H1 (cell line): Measurements from ENCODE around the gene BMPR1A. TPM values are rescaled to one million over a fixed set of nuclear protein-coding genes. Genes with fewer than 3 reads are reported as not detected.
A peak's percentile ranks its signal among the peaks of the same experiment; 100 is the strongest.

Experiments used
- CTCF ChIA-PET: fragments of 300-600 bp; sonication (Branson Sonifier 250); formaldehyde crosslinking; loops from one replicate; lab custom pipeline; 2021; ENCODE audit not compliant: partially characterized antibody; lab: Charles Lee
- POLR2A ChIA-PET: fragments of 300-600 bp; sonication (Branson Sonifier 250); formaldehyde crosslinking; loops from one replicate; lab custom pipeline; 2021; ENCODE audit warnings: inconsistent platforms; ENCODE audit not compliant: partially characterized antibody; lab: Charles Lee
- DNase-seq, 2 experiments: peaks; one replicate each; pipeline versions ENCODE4 v3.0.0 to v3.0.0-alpha.2; 2010 to 2022; ENCODE audit warnings: low spot score in 2 of 2, low read depth in 1 of 2, mixed read lengths in 1 of 2
- FAIRE-seq: peaks from 2 replicates; lab custom pipeline; 2011; peaks lifted over from hg19 to GRCh38; lab: Jason Lieb, UNC
- H2AFZ ChIP-seq: 2 replicates; pipeline ENCODE4 v1.8.1; 2012; ENCODE audit warnings: low read length, inconsistent platforms
- H2AK5ac ChIP-seq: 2 replicates; pipeline ENCODE4 v1.6.1; 2013; ENCODE audit warnings: low read depth, low read length
- H2BK120ac ChIP-seq: replicated peaks from 2 replicates; pipeline ENCODE3; 2013; ENCODE audit warnings: low read depth, low read length, inconsistent platforms
- H2BK12ac ChIP-seq: 2 replicates; pipeline ENCODE4 v1.6.1; 2013; ENCODE audit warnings: low read depth, low read length
- H2BK15ac ChIP-seq: 2 replicates; pipeline ENCODE4 v1.6.1; 2013; ENCODE audit warnings: low read length
- H2BK20ac ChIP-seq: 2 replicates; pipeline ENCODE4 v1.6.1; 2013; ENCODE audit warnings: low read length
- H2BK5ac ChIP-seq: 2 replicates; pipeline ENCODE4 v1.6.1; 2013; ENCODE audit warnings: low read depth, low read length
- H3K14ac ChIP-seq: 2 replicates; pipeline ENCODE4 v1.6.1; 2013; ENCODE audit warnings: inconsistent platforms; ENCODE audit not compliant: insufficient read length
- H3K18ac ChIP-seq: 2 replicates; pipeline ENCODE4 v1.6.1; 2013; ENCODE audit warnings: low read length; ENCODE audit errors: extremely low read depth
- H3K23ac ChIP-seq: 2 replicates; pipeline ENCODE4 v1.6.1; 2013; ENCODE audit warnings: inconsistent platforms; ENCODE audit not compliant: insufficient read length
- H3K23me2 ChIP-seq: 2 replicates; pipeline ENCODE4 v1.6.1; 2013; ENCODE audit warnings: low read depth, low read length
- H3K27ac ChIP-seq: 2 replicates; pipeline ENCODE4 v1.6.1; 2011; ENCODE audit warnings: low read depth, low read length, inconsistent platforms
- H3K27me3 ChIP-seq, 4 experiments: replicated peaks in 1 of 4; 1 replicate in 1 of 4; 2 replicates in 3 of 4; pipeline versions ENCODE4 v1.6.1 to v1.8.1; 2011 to 2013; ENCODE audit warnings: low read length in 3 of 4, mild to moderate bottlenecking in 3 of 4, inconsistent platforms in 2 of 4, mixed read lengths in 2 of 4, moderate library complexity in 1 of 4; ENCODE audit not compliant: control insufficient read depth in 3 of 4, insufficient read depth in 3 of 4; ENCODE audit errors: extremely low read depth in 1 of 4
- H3K36me3 ChIP-seq, 4 experiments: 2 replicates each; pipeline versions ENCODE4 v1.6.1 to v1.8.1; 2011 to 2013; ENCODE audit warnings: mild to moderate bottlenecking in 4 of 4, low read length in 3 of 4, moderate library complexity in 2 of 4, control low read depth in 1 of 4, inconsistent platforms in 1 of 4; ENCODE audit not compliant: insufficient read depth in 4 of 4, control insufficient read depth in 2 of 4
- H3K4ac ChIP-seq: replicated peaks from 2 replicates; pipeline ENCODE3; 2013; ENCODE audit warnings: low read length, low read depth, mixed read lengths, inconsistent platforms; ENCODE audit not compliant: insufficient read length
- H3K4me1 ChIP-seq, 4 experiments: replicated peaks in 1 of 4; 1 replicate in 1 of 4; 2 replicates in 3 of 4; pipeline versions ENCODE4 v1.6.1 to v1.8.1; 2011 to 2013; ENCODE audit warnings: low read length in 3 of 4, inconsistent platforms in 2 of 4, mixed read lengths in 1 of 4; ENCODE audit not compliant: insufficient read depth in 4 of 4, control insufficient read depth in 3 of 4
- H3K4me2 ChIP-seq, 2 experiments: 2 replicates each; pipeline versions ENCODE4 v1.6.1 to v1.8.1; 2011 to 2013; ENCODE audit warnings: low read depth in 2 of 2, low read length in 2 of 2, control low read depth in 1 of 2, inconsistent platforms in 1 of 2, mild to moderate bottlenecking in 1 of 2; ENCODE audit not compliant: insufficient read depth in 1 of 2
- H3K4me3 ChIP-seq, 4 experiments: fragments of 200-600, 300-600 bp in 1 of 4; sonication (generic), shearing (Covaris generic), sonication (Bioruptor Twin) in 1 of 4; 2 replicates each; pipeline versions ENCODE4 v1.5.1 to v1.8.1; 2011 to 2016; ENCODE audit warnings: low read length in 4 of 4, low read depth in 3 of 4, control low read depth in 2 of 4, inconsistent platforms in 2 of 4, mild to moderate bottlenecking in 2 of 4, mixed read lengths in 1 of 4, moderate library complexity in 1 of 4; ENCODE audit not compliant: insufficient read depth in 2 of 4; ENCODE audit errors: extremely low read depth in 1 of 4
- H3K56ac ChIP-seq: replicated peaks from 2 replicates; pipeline ENCODE3; 2013; ENCODE audit warnings: low read depth, mild to moderate bottlenecking, mixed read lengths, low read length, inconsistent platforms; ENCODE audit not compliant: insufficient read length
- H3K79me1 ChIP-seq: 2 replicates; pipeline ENCODE4 v1.6.1; 2013; ENCODE audit warnings: low read depth, low read length, control low read depth
- H3K79me2 ChIP-seq, 2 experiments: 2 replicates each; pipeline versions ENCODE4 v1.6.1 to v1.8.1; 2012 to 2013; ENCODE audit warnings: low read length in 2 of 2, mild to moderate bottlenecking in 2 of 2, inconsistent platforms in 1 of 2; ENCODE audit not compliant: insufficient read depth in 2 of 2, control insufficient read depth in 1 of 2
- H3K9ac ChIP-seq, 4 experiments: replicated peaks in 1 of 4; 1 replicate in 1 of 4; 2 replicates in 3 of 4; pipeline versions ENCODE4 v1.6.1 to v1.8.1; 2011 to 2013; ENCODE audit warnings: low read depth in 3 of 4, low read length in 3 of 4, control low read depth in 2 of 4, mild to moderate bottlenecking in 2 of 4, moderate library complexity in 2 of 4, inconsistent platforms in 1 of 4; ENCODE audit errors: extremely low read depth in 1 of 4
- H3K9me3 ChIP-seq, 2 experiments: 2 replicates each; pipeline versions ENCODE4 v1.6.1 to v1.8.1; 2012 to 2013; ENCODE audit warnings: mild to moderate bottlenecking in 2 of 2, moderate library complexity in 2 of 2, control low read depth in 1 of 2, inconsistent platforms in 1 of 2, low read depth in 1 of 2, low read length in 1 of 2, mixed read lengths in 1 of 2; ENCODE audit not compliant: insufficient read depth in 2 of 2
- H4K20me1 ChIP-seq, 2 experiments: replicated peaks in 1 of 2; 2 replicates each; pipeline versions ENCODE3 to v1.8.1; 2011 to 2013; ENCODE audit warnings: inconsistent platforms in 2 of 2, low read length in 2 of 2, mild to moderate bottlenecking in 1 of 2; ENCODE audit not compliant: insufficient read depth in 2 of 2, control insufficient read depth in 1 of 2
- H4K5ac ChIP-seq: 2 replicates; pipeline ENCODE4 v1.6.1; 2013; ENCODE audit warnings: low read length, low read depth, mixed read lengths, inconsistent platforms; ENCODE audit not compliant: insufficient read length
- H4K8ac ChIP-seq: 2 replicates; pipeline ENCODE4 v1.8.0; 2013; ENCODE audit warnings: mild to moderate bottlenecking, moderate library complexity, low read length, inconsistent platforms; ENCODE audit not compliant: insufficient read depth; ENCODE audit errors: extremely low read depth
- H4K91ac ChIP-seq: replicated peaks from 2 replicates; pipeline ENCODE3; 2013; ENCODE audit warnings: low read length, mixed read lengths, inconsistent platforms; ENCODE audit not compliant: insufficient read length
- RFX5 ChIP-seq: IDR thresholded peaks from 2 replicates; pipeline ENCODE4 v1.6.1; 2011; ENCODE audit warnings: low read depth, low read length, improper control_type of control experiment, borderline replicate concordance
- WGBS, 2 experiments: shearing (Covaris generic) in 1 of 2; methylation state at CpG; one replicate each; pipeline versions ENCODE4 v1.1.6 to v1.1.7; 2013 to 2015; ENCODE audit warnings: low lambda C conversion rate in 2 of 2, mixed read lengths in 2 of 2, inconsistent platforms in 1 of 2, low coverage in 1 of 2, missing lambda C conversion rate in 1 of 2; ENCODE audit not compliant: insufficient replicate concordance in 2 of 2, insufficient coverage in 1 of 2, insufficient read length in 1 of 2; ENCODE audit errors: extremely low coverage in 1 of 2, missing lambda C conversion rate in 1 of 2; 5-methylcytosine and 5-hydroxymethylcytosine counted together
- polyA plus RNA-seq, 7 experiments: library from polyadenylated mRNA; depleted of rRNA in 3 of 7; stranded (reverse) in 5 of 7; unstranded in 2 of 7; fragments of >200 nt in 5 of 7; fragments of 200-250 nt in 2 of 7; gene quantifications; 1 replicate in 5 of 7; 2 replicates in 1 of 7; 4 replicates in 1 of 7; pipeline versions ENCODE4 v1.2.1 to v1.2.3, GENCODE V29; 2011 to 2013; ENCODE audit warnings: missing spikeins in 2 of 7, mixed read lengths in 2 of 7
- total RNA-seq: library from RNA; stranded (reverse); fragmentation: NEBNext Ultra II Directional; extraction: Animal tissue kit (Norgen Biotek cat#: 25700); gene quantifications from 2 replicates; pipeline ENCODE4 v1.2.1, GENCODE V29; 2021

The BMPR1A gene
- total and polyA plus RNA-seq, 2 of the 8 experiments (the other 6 are each of a cell fraction or from before 2014, with no cell fraction given): 34.4 to 129 TPM

DNA sequence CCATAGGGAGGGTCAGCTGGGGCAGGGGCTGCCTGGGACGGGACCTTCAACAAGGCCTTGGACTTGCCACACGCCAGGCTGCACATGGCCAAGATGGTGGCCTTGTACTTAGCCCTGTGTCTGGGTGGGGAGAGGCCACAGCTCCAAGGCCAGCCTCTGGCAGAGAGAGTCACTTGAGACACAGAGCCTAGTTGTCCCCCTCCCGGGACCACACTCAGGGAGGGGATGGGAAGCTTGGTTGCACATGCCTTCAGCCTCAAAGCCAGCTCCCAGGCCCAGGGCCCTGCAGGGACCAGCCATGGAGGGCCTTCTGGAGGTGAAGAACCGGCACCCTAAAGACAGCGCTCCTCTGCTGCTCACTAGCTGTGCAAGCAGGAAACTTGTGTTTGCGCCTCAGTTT is 184.3 kb downstream of the BMPR1A start:
- no peak overlapping the region for H3K14ac ChIP-seq
- WGBS, 2 experiments: 79% methylated on average over 6 of the region's 6 CpGs; no CpG with 5 or more reads in 1 of the 2 experiments
- no peak overlapping the region; the same call in 1 of the 2 replicates for H2BK12ac ChIP-seq
- no peak for FAIRE-seq
- no peak overlapping the region for H4K5ac ChIP-seq
- H3K79me1 ChIP-seq: no peaks in the 10 kb centered on the region
- H3K18ac ChIP-seq: no peak overlapping the region
- no peak overlapping the region for H2BK20ac ChIP-seq
- TF ChIP-seq RFX5: no peak
- no peak overlapping the region for H2BK120ac ChIP-seq
- peaks cover 0 to 1% of the 10 kb centered on the region in 2 experiments for H4K20me1 ChIP-seq
- peaks cover 0 to 3% (median 0%) of the 10 kb centered on the region in 4 experiments; a peak in 2 of 7 replicates for H3K27me3 ChIP-seq
- H3K23ac ChIP-seq: no peak overlapping the region
- H2AK5ac ChIP-seq: no peak overlapping the region
- no peak overlapping the region for H3K9ac ChIP-seq
- no peaks in the 10 kb centered on the region for H3K23me2 ChIP-seq
- H4K91ac ChIP-seq: no peak overlapping the region
- H3K27ac ChIP-seq: no peak overlapping the region
- no peak overlapping the region for H3K4me3 ChIP-seq
- no peak overlapping the region for H3K4ac ChIP-seq
- 0 out of 2 replicates have a peak overlapping the region, but pooled peaks have one; percentile 4 for H4K8ac ChIP-seq
- peaks cover 0 to 2% (median 1%) of the 10 kb centered on the region in 4 experiments; a peak in 5 of 7 replicates for H3K4me1 ChIP-seq
- ChIA-PET CTCF (interaction anchor here (1.0 to 26.4 kb wide), 8 partner anchors 14 to 276 kb away, joined by 3 to 975 read pairs (median 11); partner anchors contain the start of genes ADIRF, MMRN2 and SNCG), POLR2A (interaction anchor here (0.9 to 2.3 kb wide), 5 partner anchors 14 to 27 kb away, joined by 3 to 8 read pairs (median 3); partner anchors contain the start of gene SNCG)
- H2BK5ac ChIP-seq: no peak overlapping the region
- no peak overlapping the region for H3K4me2 ChIP-seq
- H3K56ac ChIP-seq: no peak overlapping the region
- no peaks in the 10 kb centered on the region for H3K79me2 ChIP-seq
- no peaks in the 10 kb centered on the region for H3K9me3 ChIP-seq
- no peaks in the 10 kb centered on the region for H3K36me3 ChIP-seq
- DNase-seq: no peak
- H2BK15ac ChIP-seq: no peak overlapping the region
- H2AFZ ChIP-seq: no peak overlapping the region
